PC-3 (cell line): ENCODE data around the gene NRDC. TPM values are rescaled to one million over a fixed set of nuclear protein-coding genes. Genes with fewer than 3 reads are reported as not detected.

Experiments
- ATAC-seq: fragments of 200-7000 bp; cut with Tn5 transposase; 2 replicates; pipeline ENCODE4 v1.9.1; 2020; ENCODE audit warnings: mild to moderate bottlenecking, moderate library complexity
- BruUV-seq: library from RNA; stranded (reverse); fragments of 400-500 nt; replicated peaks from 2 replicates; lab custom pipeline; 2021; lab: Mats Ljungman, UMichigan
- CTCF ChIA-PET: fragments of 300-600 bp; sonication (Branson Sonifier 250); formaldehyde crosslinking; loops from one replicate; lab custom pipeline; 2022; ENCODE audit warnings: antibody characterized with exemption; lab: Charles Lee
- POLR2A ChIA-PET: fragments of 300-600 bp; sonication (Branson Sonifier 250); formaldehyde crosslinking; loops from one replicate; lab custom pipeline; 2022; ENCODE audit warnings: antibody characterized with exemption; ENCODE audit not compliant: unreplicated experiment; lab: Charles Lee
- DNase-seq: peaks from one replicate; pipeline ENCODE4 v3.0.0-alpha.2; 2015
- H2AFZ ChIP-seq: fragments of 300-600 bp; sonication (generic); 2 replicates; pipeline ENCODE4 v1.6.0; 2016; ENCODE audit warnings: antibody characterized with exemption, low read length
- H3F3A ChIP-seq: fragments of 300-600 bp; sonication (generic); one replicate; pipeline ENCODE4 v1.6.0; 2017; ENCODE audit warnings: antibody characterized with exemption, low read length, control low read depth, mild to moderate bottlenecking; ENCODE audit not compliant: unreplicated experiment
- H3K27ac ChIP-seq: fragments of 300-600 bp; sonication (generic); 2 replicates; pipeline ENCODE4 v1.5.1; 2016; ENCODE audit warnings: mild to moderate bottlenecking, low read length
- H3K27me3 ChIP-seq: fragments of 300-600 bp; sonication (generic); 2 replicates; pipeline ENCODE4 v1.6.1; 2016; ENCODE audit warnings: low read length, mixed read lengths
- H3K36me3 ChIP-seq: fragments of 300-600 bp; sonication (generic); 2 replicates; pipeline ENCODE4 v1.6.1; 2016; ENCODE audit warnings: low read depth, mixed run types, low read length, mixed read lengths
- H3K4me1 ChIP-seq: fragments of 300-600 bp; sonication (generic); 2 replicates; pipeline ENCODE4 v1.5.1; 2016; ENCODE audit warnings: low read length; ENCODE audit not compliant: insufficient read depth
- H3K4me2 ChIP-seq: fragments of 300-600 bp; sonication (generic); 2 replicates; pipeline ENCODE4 v1.6.0; 2016; ENCODE audit warnings: low read length
- H3K4me3 ChIP-seq: fragments of 300-600 bp; sonication (generic); 2 replicates; pipeline ENCODE4 v1.5.1; 2016; ENCODE audit warnings: mild to moderate bottlenecking, low read length, mixed read lengths
- H3K79me2 ChIP-seq: fragments of 300-600 bp; sonication (generic); 2 replicates; pipeline ENCODE4 v1.6.1; 2017; ENCODE audit warnings: low read length, mixed read lengths
- H3K9ac ChIP-seq: fragments of 300-600 bp; sonication (generic); 2 replicates; pipeline ENCODE4 v1.6.0; 2016; ENCODE audit warnings: mild to moderate bottlenecking, low read length
- H3K9me2 ChIP-seq: fragments of 300-600 bp; sonication (generic); replicated peaks from 2 replicates; pipeline ENCODE4 v1.6.1; 2016; ENCODE audit warnings: mixed run types, low read length, mixed read lengths
- H3K9me3 ChIP-seq: fragments of 300-600 bp; sonication (generic); 2 replicates; pipeline ENCODE4 v1.6.1; 2016; ENCODE audit warnings: low read length, mixed read lengths
- H4K20me1 ChIP-seq: fragments of 300-600 bp; sonication (generic); 2 replicates; pipeline ENCODE4 v1.6.1; 2016; ENCODE audit warnings: low read length, mixed read lengths
- CTCF ChIP-seq: fragments of 300-600 bp; sonication (generic); conservative IDR thresholded peaks from 2 replicates; pipeline ENCODE4 v1.5.1; 2017; ENCODE audit warnings: antibody characterized with exemption, low read depth, mild to moderate bottlenecking, low read length
- EZH2 ChIP-seq: fragments of 300-600 bp; sonication (generic); IDR thresholded peaks from one replicate; pipeline ENCODE4 v1.6.1; 2017; ENCODE audit warnings: antibody characterized with exemption, mild to moderate bottlenecking, low read length; ENCODE audit not compliant: unreplicated experiment
- EZH2phosphoT487 ChIP-seq: fragments of 300-600 bp; sonication (generic); IDR thresholded peaks from 2 replicates; pipeline ENCODE4 v1.6.1; 2018; ENCODE audit warnings: mild to moderate bottlenecking, antibody characterized with exemption, low read length, borderline replicate concordance
- intact Hi-C: fragments of 100-400 bp; cut with micrococcal nuclease; formaldehyde crosslinking; loops from 2 replicates; pipeline ENCODE4 v1.9.0; 2023
- total RNA-seq: library from RNA; depleted of rRNA; stranded (reverse); fragments of >200 nt; gene quantifications from 2 replicates; pipeline ENCODE4 v1.2.3, GENCODE V29; 2014

The NRDC gene
- total RNA-seq, 1 experiment from 2014 or later, result 96.8 TPM

- peaks cover 22% of the 10 kb centered on the region; the same call in 1 of the 2 replicates for H4K20me1 ChIP-seq
- H3K79me2 ChIP-seq, result peaks cover 99% of the 10 kb centered on the region
- no peak overlapping the region for H2AFZ ChIP-seq
- no peak overlapping the region for H3K4me2 ChIP-seq
- no peaks in the 10 kb centered on the region for H3K9me2 ChIP-seq
- no peak overlapping the region for H3K27ac ChIP-seq
- ATAC-seq, result no peak
- intact Hi-C loops, result no loop called here
- TF ChIP-seq EZH2 (no peak), EZH2phosphoT487 (no peak), CTCF (no peak)
- no TSS peak for BruUV-seq
- peaks cover 17% of the 10 kb centered on the region for H3K4me1 ChIP-seq
- ChIA-PET CTCF (no interaction called here), POLR2A (no interaction called here)
- H3K9me3 ChIP-seq, result no peaks in the 10 kb centered on the region
- no peak overlapping the region for H3K9ac ChIP-seq
- H3K36me3 ChIP-seq, result peaks cover 8% of the 10 kb centered on the region
- H3K27me3 ChIP-seq, result no peaks in the 10 kb centered on the region
- no peak overlapping the region for H3K4me3 ChIP-seq
- no peaks in the 10 kb centered on the region for H3F3A ChIP-seq
- DNase-seq, result no peak
Measured at GRCh38 chr1:51871351-51871975, 7.1 kb downstream of the NRDC start.

DNA sequence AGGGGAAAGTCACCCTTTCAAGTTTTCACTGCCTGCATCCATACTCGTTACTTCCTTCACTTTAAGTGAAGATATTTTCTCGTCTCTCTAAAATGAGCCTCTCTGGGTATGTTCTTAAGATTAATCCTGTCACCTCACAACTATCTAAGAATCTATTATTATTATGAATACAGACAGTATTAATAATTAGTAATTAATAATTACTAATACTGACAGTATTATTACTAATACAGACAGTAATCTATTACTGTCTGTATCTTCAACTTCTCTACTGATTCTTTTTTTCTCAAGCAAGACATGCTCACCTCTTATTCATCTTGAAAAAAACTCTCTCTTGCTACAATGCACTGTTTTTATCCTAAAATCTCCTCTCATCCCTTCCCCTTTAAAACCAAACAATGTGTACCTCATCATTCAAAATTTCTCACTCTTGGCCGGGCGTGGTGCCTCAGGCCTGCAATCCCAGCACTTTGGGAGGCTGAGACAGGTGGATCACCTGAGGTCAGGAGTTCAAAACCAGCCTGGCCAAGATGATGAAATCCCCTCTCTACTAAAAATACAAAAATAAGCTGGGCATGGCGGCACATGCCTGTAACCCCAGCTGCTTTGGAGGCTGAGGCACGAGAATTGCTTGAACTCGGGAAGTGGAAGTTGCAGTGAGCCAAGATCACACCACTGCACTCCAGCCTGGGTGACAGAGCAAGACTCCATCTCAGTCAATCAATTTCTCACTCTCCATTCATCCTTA lies 7.8 kb downstream of the NRDC start:
- Histone ChIP-seq H4K20me1 (peaks cover 25% of the 10 kb centered on the region; the same call in 1 of the 2 replicates), H3F3A (no peaks in the 10 kb centered on the region), H3K27me3 (no peaks in the 10 kb centered on the region), H3K9ac (no peak overlapping the region), H3K4me3 (no peak overlapping the region), H3K9me2 (no peaks in the 10 kb centered on the region), H3K27ac (no peak overlapping the region), H2AFZ (no peak overlapping the region), H3K4me2 (no peak overlapping the region), H3K9me3 (no peaks in the 10 kb centered on the region), H3K36me3 (peaks cover 8% of the 10 kb centered on the region), H3K4me1 (peaks cover 13% of the 10 kb centered on the region), H3K79me2 (peaks cover 99% of the 10 kb centered on the region)
- DNase-seq, result no peak
- TF ChIP-seq CTCF, result no peak
- no peak for TF ChIP-seq EZH2phosphoT487
- no peak for TF ChIP-seq EZH2
- POLR2A ChIA-PET, result interaction anchor here (0.6 kb wide), 1 partner anchor 16 kb away, joined by 3 read pairs; no protein-coding TSS in a partner anchor
- no TSS peak for BruUV-seq
- no peak for ATAC-seq
- intact Hi-C loops, result no loop called here
- CTCF ChIA-PET, result no interaction called here
